LHCN-M2 (cell line): ENCODE measurements around the gene GJC1. TPM values are rescaled to one million over a fixed set of nuclear protein-coding genes. Genes with fewer than 3 reads are reported as not detected.
A peak's percentile ranks its signal among the peaks of the same experiment; 100 is the strongest.
"Not testable (repeated sequence)": the region's sequence is repeated elsewhere in the genome, so short reads cannot be mapped to it uniquely, and the experiment has no call there.

ENCODE experiments used
- DNase-seq: peaks from one replicate; pipeline ENCODE4 v3.0.0-alpha.2; 2012; ENCODE audit warnings: low read depth
- total RNA-seq: library from RNA; depleted of rRNA; stranded (reverse); fragments of >200 nt; gene quantifications from 2 replicates; pipeline ENCODE4 v1.2.3, GENCODE V29; 2014

GJC1 gene
- total RNA-seq, 1 experiment from 2014 or later: 23.7 TPM

DNA sequence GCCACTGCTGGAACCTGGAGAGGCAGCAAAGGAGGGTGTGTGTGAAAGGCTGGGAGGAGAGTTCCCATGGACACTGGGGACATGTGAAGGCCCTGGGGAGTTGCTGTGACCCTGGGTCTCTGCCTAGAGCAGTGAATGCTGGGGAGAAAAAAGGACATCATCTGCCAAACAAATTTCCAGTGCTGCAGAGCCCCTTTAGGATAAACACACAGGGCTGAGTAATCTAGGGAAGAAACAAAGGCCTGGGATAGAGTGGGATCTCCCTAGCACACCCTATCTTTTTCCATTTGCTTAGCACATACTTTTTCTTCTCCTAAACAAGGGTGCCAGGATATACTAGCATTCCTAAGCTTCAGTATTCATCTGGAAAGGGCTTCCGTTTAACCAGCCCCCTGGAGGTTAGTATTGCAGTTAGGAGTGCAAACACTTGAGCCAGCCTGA lies 14.3 kb upstream of the GJC1 start:
- no peak for DNase-seq

DNA sequence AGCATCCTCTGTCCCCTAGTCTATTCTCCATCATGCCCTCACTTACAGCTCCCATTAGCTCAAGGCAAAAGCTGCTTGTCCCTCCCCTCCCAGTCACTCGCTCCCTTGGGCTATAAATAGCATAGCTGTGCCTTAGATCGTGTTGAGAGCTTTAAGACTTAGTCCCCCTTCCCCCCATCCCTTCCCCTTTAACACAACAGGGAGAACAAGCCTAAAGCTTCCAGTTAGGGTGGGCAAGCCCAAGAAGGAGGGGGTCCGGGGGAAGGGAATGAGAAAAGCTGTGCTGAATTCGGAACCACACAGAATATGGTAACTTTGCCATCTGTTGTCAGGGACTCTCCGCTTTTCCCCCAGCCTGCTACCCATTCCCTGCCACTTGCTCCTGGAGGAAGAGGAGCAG lies 12.7 kb upstream of the GJC1 start:
- DNase-seq: no peak

DNA sequence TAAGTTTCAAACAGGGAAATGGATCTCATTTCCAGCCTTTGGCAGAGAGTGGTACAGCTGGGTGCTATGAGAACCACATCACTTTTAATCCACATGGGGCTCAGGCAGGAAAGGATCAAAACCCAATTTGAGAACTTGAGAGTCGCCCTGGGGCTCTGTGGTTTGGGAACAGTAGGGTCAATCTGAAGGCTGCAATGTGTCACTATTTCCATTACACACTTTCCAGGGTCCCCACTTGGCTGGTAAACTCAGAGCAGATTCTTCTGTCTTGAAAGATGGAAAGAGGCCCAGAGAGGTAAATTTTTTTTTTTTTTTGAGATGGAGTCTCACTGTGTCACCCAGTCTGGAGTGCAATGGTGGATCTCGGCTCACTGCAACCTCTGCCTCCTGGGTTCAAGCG lies 10.8 kb upstream of the GJC1 start:
- no peak for DNase-seq

DNA sequence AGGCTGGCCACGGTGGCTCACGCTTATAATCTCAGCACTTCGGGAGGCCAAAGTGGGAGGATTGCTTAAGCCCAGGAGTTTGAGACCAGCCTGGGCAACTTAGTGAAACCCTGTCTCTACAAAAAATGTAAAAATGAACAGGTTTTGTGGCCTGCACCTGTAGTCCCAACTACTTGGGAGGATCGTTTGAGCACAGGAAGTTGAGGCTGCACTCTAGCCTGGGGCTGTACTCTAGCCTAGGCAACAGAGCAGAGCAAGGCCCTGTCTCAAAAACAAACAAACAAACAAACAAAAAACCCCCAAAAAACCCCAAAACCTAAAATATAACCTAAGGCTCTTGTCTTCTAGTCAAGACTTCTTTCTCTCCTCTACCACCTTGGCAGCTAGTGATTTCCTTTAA lies 10.2 kb upstream of the GJC1 start:
- no peak for DNase-seq

DNA sequence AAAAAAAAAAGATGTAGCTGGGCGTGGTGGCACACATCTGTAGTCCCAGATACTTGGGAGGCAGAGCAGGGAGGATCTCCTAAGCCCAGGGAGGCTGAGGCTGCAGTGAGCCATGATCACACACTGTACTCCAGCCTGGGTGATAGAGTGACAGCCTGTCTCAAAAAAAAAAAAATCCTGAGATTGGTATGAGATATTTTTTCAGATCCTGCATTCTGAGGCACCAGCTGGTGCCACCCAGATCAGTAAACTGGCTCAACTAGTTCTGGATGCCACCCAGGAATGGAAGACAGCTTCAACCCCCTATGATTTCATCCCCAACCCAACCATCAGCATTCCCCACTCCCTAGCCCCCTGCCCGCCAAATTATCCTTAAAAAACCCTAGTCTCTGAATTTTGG lies 7.1 kb upstream of the GJC1 start:
- DNase-seq: no peak

DNA sequence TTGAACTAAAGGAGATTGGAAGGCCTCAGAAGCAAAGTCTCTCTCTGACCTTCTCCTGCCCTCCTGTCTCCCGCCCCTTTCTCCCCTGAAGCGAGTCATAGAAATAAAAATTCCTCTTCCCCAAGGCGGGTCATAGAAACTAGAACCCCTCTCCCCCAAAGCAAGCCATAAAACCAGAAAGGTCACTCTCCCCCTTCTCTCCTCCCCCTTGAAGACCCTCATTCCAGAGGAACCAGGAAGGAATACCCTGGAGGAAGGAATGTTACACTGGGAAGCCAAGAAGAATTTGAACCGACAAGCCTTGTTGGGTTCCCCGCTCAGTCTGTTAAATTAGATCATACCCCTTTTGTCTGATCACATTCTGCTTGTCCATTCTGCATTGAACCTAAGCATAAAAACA lies 2.7 kb upstream of the GJC1 start:
- no peak for DNase-seq

DNA sequence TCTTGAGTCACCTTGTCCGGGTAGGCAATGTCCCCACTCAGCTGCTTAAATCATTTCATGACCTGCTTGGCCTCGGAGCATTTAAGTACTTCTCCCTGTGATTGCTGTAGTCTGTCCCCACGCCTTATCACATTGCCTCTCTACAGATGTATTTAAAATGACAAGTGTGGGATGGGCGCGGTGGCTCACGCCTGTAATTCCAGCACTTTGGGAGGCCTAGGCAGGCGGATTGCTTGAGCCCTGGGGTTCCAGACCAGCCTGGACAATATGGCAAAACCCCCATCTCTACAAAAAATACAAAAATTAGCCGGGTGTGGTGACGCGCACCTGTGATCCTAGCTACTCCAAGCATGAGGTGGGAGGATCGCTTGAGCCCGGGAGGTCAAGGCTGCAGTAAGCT lies 1.3 kb upstream of the GJC1 start:
- no peak for DNase-seq

DNA sequence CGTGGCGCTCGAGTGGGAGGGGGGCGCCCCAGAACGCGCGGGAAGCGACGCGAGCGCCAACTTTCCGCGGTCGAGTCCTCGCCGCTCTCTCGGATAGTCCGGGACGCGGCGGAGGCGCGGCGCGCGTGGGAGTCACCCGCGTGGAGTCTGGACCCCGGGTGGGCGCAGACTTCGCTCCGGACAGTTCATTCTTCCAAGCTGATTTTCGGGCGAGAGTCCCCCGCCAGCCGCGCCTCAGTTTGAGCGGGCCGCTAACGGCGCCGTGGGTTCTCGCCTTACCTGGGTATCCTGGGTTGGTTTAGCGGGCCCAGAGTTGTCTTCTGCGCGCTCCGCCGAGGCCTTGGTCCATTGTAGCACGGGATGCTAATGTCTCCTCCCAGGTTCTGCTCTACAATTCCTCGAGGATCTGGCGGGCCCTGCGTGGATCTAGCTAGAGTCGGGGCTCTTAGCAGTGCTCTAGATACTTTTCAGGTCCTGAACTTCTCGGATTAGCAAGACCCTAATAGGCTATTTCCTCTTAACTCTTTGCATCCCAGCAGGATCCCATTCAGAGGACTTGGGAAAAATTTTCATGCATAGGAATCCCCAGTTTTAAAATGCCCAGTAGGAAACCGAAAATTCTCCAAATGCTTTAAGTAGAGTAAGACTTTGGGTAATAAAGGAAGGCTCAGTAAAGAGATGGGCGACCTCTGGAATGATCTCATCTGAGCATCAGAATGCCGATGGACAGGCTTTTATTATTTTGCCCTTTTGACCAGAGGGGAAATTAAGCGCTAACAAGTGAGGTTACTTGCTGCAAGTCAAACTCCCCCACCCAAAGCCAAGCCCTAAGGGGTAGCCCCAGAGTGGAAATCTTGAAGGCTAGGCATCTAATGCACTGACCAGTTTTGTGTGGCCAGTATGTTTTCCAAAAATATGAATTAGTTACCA lies 537 bp upstream of the GJC1 start:
- no peak for DNase-seq

DNA sequence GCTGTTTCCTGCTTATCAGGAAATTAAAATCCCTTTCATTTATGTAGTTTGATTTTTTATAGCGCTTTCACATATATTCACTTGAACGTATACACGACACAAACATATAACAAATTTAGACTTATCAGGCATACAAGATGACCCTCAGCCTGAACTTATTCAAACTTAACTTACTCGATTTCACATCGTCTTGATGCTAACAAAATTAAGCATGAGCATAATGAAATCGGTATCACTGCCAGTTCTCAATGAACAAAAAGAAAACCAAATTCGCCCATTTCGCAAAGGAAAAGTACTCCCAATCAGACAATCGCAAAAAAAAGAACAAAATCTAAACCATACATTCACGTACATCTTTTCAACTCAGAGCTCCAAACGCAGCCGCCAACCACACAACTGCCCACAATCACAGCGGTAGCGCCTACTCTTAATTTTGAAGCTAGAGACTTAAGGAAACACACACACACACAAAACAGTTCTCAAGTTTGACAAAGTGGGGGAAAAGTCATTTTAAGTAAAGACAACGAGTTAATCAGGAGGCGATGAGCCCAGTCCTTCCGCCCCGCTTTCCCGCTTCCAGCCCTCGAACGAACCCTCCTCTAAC lies 1.1 kb downstream of the GJC1 start:
- peak; percentile 43 for DNase-seq

DNA sequence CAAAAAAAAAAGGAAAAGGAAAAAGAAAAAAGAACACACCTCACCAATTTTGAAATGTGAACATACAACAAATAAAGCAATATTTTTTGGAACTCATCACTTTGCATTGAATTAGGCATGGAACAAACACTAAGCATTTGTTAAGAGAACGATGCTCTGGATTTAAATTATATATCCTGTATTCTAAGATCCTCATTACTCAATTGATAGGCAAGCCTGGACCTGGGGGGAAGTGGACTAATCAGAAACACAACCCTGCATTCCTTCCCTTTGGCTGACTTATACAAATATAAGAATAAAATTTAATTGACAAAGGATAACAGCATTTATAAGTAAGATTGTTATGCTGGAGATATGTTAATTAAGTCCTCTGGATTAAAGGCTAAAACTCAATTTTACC lies 2.2 kb downstream of the GJC1 start:
- no peak for DNase-seq

DNA sequence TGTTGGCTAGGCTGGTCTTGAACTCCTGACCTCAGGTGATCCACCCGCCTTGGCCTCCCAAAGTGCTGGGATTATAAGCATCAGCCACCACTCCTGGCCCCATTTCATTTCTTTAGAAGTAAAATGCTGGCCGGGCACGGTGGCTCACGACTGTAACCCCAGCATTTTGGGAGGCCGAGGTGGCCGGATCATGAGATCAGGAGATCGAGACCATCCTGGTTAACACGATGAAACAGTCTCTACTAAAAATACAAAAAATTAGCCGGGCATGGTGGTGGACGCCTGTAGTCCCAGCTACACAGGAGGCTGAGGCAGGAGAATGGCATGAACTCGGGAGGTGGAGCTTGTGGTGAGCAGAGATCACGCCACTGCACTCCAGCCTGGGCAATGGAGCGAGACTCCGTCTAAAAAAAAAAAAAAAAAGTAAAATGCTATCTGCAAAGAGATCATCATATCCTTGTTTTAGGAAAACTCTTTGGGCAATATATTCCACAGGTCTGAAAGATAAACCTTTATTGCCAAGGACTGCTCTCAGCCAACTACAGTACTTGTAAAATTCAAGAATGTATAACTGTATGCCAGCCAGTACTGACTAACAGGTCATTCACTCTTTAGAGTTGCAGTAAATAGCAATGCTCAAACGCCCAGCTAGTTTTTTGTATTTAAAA lies 3.8 kb downstream of the GJC1 start:
- DNase-seq: no peak

DNA sequence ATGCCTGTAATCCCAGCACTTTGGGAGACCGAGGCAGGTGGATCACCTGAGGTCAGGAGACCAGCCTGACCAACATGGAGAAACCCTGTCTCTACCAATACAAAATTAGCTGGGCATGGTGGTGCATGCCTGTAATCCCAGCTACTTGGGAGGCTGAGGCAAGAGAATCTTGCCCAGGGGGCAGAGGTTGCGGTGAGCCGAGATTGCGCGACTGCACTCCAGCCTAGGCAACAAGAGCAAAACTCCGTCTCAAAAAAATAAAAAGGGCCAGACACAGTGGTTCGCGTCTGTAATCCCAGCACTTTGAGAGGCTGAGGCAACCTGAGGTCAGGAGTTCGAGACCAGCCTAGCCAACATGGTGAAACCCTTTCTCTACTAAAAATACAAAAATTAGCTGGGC lies 4.9 kb downstream of the GJC1 start:
- not testable (repeated sequence) for DNase-seq

DNA sequence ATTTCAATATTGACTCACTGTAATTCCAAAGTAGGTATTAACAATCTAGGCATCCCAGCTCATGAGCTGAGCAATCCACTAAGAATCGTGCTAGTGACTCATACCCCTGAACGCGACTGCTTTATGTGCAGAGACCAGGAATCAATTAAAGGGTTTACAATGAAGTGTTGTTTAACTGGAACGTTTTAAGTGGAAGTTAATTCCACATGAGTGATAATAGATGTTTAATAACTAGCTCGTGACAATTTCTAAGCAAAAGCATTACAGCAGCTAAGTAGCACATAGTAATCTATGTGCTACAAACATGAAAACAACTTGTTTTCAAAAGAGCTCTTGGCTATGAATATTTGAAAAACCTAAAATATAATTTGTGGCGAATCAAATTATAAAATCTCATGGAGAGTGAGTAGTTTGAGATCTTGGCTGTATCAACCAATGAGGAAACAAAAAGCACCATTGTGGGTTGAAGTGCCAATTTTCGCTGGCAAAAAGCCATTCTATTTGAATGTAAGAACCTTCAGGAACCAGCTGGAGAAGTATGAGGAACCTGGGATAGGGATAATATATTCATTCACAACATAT lies 9.4 kb downstream of the GJC1 start:
- peak; percentile 87 for DNase-seq

DNA sequence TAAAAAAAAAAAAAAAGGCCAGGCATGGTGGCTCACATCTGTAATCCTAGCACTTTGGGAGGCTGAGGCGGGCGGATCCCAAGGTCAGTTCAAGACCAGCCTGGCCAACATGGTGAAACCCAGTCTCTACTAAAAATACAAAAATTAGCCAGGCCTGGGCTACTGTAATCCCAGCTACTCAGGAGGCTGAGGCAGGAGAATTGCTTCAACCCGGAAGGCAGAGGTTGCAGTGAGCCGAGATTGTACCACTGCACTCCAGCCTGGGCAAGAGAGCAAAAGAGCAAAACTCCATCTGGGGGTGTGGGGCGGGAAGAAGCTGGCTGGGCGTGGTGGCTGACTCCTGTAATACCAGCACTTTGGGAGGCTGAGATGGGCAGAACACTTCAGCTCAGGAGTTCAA lies 11.6 kb downstream of the GJC1 start:
- DNase-seq: not testable (repeated sequence)

DNA sequence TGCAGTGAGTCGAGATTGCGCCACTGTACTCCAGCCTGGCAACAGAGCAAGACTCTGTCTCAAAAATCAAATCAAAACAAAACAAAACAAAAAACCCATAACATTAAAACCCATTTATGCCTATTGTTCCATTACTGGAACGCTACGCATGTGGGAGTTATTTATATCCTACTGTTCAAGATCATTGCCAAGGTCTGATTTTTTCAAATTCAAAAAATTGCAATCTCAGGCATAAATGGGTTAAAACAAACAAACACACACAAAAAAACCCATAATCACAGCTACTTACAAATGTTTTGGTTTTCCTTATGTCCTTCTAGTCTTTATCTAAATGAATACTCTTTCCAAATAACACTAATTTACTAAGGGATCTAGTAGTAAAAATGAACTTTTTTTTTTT lies 17.8 kb downstream of the GJC1 start:
- no peak for DNase-seq

DNA sequence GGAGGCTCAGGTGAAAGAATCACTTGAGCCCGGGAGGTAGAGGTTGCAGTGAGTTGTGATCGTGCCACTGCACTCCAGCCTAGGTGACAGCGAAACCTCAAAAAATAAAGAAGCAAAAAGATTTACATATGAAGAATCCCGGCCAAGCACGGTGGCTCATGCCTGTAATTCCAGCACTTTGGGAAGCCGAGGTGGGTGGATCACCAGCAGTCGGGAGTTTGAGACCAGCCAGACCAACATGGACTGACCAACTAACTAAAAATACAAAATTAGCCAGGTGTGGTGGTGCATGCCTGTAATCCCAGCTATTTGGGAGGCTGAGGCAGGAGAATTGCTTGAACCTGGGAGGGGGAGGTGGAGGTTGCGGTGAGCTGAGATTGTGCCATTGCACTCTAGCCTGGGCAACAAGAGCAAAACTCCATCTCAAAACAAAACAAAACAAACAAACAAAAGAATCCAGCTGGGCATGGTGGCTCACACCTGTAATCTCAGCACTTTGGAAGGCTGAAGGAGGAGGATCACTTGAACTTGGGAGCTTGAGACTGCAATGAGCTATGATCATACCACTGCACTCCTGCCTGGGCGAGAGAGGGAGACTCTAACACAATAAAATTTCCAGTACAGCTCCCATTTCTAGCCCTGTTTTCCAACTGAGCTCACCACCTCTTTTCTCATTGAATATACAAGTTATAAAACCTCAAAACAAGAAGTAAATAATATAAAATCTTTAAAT lies 21.3 kb downstream of the GJC1 start:
- not testable (repeated sequence) for DNase-seq

DNA sequence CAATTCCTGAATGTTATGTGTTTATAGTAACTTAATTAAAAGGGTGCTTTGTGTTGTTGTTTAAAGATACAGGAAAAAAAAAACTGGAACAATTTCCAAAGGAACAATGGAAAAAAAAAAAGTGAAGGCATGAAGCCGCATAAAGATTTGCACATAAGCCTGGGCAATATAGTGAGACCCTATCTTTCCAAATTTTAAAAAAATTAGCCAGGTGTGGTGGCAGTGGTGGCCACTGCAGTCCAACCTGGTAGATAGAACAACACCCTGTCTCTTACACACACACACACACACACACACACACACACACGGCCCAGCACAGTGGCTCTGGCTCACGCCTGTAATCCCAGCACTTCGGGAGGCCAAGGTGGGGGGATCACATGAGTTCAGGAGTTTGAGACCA lies 21.9 kb downstream of the GJC1 start:
- DNase-seq: no peak

DNA sequence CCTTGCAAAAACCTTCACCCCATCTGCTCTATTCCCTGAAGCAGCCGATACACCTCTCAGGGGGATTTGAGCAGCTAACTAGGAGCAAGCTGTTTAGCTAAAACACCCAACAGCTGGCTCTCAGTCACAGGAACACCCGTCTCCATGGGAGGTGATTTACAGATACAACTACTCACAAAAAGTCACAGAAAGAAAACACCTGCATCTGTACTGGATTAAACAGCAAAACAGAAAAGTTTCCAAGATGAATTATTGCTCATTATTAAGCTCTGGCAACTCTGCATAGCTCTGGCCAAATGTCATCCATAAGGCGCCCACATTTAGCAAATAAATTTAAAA lies 22.3 kb downstream of the GJC1 start:
- DNase-seq: peak; percentile 27

DNA sequence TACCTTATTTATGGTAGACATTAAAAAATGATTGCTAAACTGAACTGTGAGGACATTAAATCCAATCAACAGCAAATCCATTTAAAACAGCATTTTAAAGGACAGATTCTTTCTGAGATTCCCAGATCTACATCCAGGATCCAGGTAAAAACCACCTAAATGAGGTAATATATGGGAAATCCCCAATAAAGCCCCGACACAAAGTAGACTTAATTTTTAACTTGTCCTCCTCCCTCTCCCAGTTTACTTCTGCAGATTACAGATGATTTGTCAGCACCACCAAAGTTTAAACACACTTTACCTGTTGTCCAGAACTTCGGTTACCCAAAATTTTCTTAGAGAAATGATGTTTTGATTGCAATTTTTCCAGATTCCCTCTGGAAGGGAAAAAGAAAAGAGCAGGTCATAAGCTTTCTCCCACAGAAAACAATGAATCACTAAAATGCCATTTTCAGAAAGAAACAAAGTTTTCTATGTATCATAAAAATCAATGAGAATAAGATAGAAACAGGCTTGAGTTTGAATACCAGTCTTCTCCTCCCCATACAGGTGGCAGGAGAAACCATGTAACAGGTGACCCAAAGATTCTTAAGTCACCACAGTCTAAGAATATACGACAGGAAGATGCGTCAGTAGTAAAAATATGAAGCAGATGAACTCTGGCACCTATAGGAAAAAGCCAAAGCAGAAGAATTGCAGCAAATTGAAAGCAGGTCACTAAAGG lies 22.8 kb downstream of the GJC1 start:
- no peak for DNase-seq

DNA sequence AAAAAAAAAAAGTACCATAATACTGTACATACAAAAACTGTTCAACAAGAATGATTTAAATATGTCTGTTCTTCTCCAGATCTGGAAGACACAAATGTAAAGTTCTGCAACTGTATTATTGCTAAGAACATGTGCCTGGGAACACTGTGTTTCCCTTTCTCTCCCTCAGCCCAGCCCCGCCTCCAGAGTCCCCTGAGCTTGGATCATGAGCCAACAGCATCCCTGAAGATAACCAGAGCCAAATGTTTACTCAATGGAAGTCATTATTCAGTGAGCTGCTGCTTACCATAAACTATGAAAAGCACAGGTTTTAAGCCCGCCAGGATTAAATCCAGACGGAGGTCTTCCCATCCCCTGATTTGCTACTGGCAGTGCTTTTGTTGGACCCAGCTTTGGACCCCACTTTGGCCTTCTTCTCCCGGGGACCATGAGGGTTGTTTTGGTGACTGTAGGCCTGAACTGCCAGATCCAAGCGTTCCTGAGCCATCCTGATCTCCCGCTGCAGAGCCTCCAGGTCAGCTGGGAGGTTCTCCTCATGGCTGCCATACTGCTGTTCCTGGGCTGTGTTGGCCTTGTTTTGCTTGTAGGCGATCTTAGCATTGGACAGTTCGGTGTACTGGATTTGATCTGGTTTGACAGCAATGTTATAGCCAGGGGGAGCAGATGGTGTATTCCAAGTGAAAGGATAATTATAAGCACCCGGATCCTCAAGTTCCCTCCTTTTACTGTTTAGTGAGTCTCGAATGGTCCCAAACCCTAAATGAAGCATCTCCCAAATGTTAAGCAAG lies 25.6 kb downstream of the GJC1 start:
- DNase-seq: no peak
